Panc1 (cell line): ENCODE data around the gene C5orf52.

Source experiments
- CTCF ChIP-seq: fragments of 450-650 bp; IDR thresholded peaks from 2 replicates; pipeline ENCODE4 v1.5.1; 2017; ENCODE audit warnings: mild to moderate bottlenecking
- SIN3A ChIP-seq: IDR thresholded peaks from 2 replicates; pipeline ENCODE4 v1.6.1; 2012; ENCODE audit warnings: low read depth, mild to moderate bottlenecking, low read length, moderate library complexity, borderline replicate concordance; ENCODE audit not compliant: insufficient read depth
- TCF7L2 ChIP-seq: IDR thresholded peaks from 2 replicates; pipeline ENCODE4 v1.6.1; 2011; ENCODE audit warnings: mild to moderate bottlenecking, low read depth, low read length, inconsistent platforms

DNA sequence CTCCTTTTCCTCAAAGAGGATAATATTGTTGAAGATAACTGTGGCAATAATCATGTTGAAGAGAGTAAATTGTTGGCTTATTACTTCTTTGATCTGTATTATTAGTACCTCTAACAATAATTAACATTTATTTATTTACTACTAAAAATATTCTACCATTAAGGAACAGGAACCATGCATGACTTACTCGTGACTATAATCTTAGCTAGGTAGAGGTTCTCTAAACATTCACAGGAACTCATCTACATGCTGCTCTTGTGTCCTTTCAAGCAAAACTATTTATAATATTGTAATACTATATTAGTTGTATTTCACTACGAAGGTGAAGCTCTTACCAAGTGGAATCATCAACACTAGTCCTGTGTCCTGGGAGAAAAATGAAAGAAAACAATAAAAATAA lies 22.2 kb upstream of the C5orf52 start:
- TF ChIP-seq CTCF (no peak), TCF7L2 (no peak), SIN3A (no peak)
